ENCODE data around the gene EXOC4.

GRCh38 chr7:133295484-133295883 is 42.6 kb downstream of the EXOC4 start:
- TF ChIP-seq GATA3 (IDR thresholded peaks at IDR 0.05; ENCODE audit: low read depth, low read length): no peak
- TF ChIP-seq GATA2 (IDR thresholded peaks at IDR 0.05; ENCODE audit: low read depth, low read length): no peak

All from SH-SY5Y (cell line).